Osteocyte (in vitro differentiated cells): Measurements from ENCODE around the gene RAC2. TPM values are rescaled to one million over a fixed set of nuclear protein-coding genes. Genes with fewer than 3 reads are reported as not detected.
"Not testable (repeated sequence)": the region's sequence is repeated elsewhere in the genome, so short reads cannot be mapped to it uniquely, and the experiment has no call there.

Source experiments
- DNase-seq: peaks from one replicate; pipeline ENCODE4 v3.0.0; 2021; ENCODE audit warnings: mixed read lengths; ENCODE audit not compliant: unreplicated experiment; ENCODE audit errors: extremely low spot score
- H3K27ac Mint-ChIP-seq: one replicate; pipeline ENCODE4 v1.8.0; 2021; ENCODE audit warnings: mild to moderate bottlenecking, mixed read lengths; ENCODE audit not compliant: unreplicated experiment
- H3K27me3 Mint-ChIP-seq: one replicate; pipeline ENCODE4 v1.8.0; 2021; ENCODE audit warnings: mixed read lengths; ENCODE audit not compliant: unreplicated experiment
- H3K36me3 Mint-ChIP-seq: one replicate; pipeline ENCODE4 v1.8.0; 2021; ENCODE audit warnings: mixed read lengths; ENCODE audit not compliant: unreplicated experiment
- H3K4me1 Mint-ChIP-seq: one replicate; pipeline ENCODE4 v1.8.0; 2021; ENCODE audit warnings: mixed read lengths; ENCODE audit not compliant: unreplicated experiment
- H3K4me3 Mint-ChIP-seq: one replicate; pipeline ENCODE4 v1.8.0; 2021; ENCODE audit warnings: mild to moderate bottlenecking, moderate library complexity, mixed read lengths; ENCODE audit not compliant: unreplicated experiment
- H3K9me3 Mint-ChIP-seq: one replicate; pipeline ENCODE4 v1.8.0; 2021; ENCODE audit warnings: mixed read lengths; ENCODE audit not compliant: unreplicated experiment
- total RNA-seq: library from RNA; stranded (reverse); gene quantifications from 2 replicates; pipeline ENCODE4 v1.2.1, GENCODE V29; 2021
- TF ChIP-seq, protein P1 (sequence below): fragments of 200-600 bp; sonication (generic); IDR thresholded peaks from 2 replicates; pipeline ENCODE4 v1.5.0; 2021; ENCODE audit warnings: antibody characterized with exemption, mild to moderate bottlenecking, moderate library complexity

RAC2 gene
- total RNA-seq, 1 donor from 2014 or later: not detected

DNA sequence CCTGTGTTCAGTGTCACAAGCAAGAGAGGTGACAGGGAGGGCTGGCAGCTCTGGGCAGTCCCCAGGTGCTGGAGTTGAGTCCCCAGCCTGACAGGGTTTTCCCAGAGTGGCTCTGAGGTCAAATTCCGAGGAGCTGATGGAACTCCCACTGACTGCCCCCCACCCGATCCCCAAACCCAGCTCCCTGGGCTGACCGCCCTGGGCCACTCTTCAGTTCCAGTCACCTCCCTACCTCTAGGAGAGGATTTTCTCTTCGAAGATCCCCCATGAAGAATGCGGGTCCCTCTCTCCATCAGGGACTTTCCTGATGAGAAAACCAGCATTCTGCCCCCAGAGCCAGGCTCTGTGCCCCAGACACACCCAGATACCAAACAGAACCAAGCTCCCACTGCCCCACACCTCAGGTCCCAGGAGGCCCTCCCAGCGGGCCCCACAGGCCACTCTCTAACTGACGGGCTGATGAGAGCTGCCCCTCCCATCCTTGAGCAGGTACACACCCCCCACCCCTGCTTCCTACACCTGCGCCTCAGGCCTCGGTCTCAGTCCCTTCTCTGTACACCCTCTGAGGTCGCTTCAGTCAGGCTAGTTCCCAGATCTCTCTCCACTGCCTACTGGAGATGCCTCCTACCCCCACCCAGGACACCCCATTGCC is 12.1 kb upstream of the RAC2 start:
- Mint-ChIP-seq H3K9me3 (no peaks in the 10 kb centered on the region), H3K27ac (no peak overlapping the region), H3K4me3 (no peak overlapping the region), H3K36me3 (no peaks in the 10 kb centered on the region), H3K4me1 (peaks cover 14% of the 10 kb centered on the region), H3K27me3 (peaks cover 45% of the 10 kb centered on the region)
- DNase-seq: no peak
- TF ChIP-seq, protein P1, sequence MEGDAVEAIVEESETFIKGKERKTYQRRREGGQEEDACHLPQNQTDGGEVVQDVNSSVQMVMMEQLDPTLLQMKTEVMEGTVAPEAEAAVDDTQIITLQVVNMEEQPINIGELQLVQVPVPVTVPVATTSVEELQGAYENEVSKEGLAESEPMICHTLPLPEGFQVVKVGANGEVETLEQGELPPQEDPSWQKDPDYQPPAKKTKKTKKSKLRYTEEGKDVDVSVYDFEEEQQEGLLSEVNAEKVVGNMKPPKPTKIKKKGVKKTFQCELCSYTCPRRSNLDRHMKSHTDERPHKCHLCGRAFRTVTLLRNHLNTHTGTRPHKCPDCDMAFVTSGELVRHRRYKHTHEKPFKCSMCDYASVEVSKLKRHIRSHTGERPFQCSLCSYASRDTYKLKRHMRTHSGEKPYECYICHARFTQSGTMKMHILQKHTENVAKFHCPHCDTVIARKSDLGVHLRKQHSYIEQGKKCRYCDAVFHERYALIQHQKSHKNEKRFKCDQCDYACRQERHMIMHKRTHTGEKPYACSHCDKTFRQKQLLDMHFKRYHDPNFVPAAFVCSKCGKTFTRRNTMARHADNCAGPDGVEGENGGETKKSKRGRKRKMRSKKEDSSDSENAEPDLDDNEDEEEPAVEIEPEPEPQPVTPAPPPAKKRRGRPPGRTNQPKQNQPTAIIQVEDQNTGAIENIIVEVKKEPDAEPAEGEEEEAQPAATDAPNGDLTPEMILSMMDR: no peak

DNA sequence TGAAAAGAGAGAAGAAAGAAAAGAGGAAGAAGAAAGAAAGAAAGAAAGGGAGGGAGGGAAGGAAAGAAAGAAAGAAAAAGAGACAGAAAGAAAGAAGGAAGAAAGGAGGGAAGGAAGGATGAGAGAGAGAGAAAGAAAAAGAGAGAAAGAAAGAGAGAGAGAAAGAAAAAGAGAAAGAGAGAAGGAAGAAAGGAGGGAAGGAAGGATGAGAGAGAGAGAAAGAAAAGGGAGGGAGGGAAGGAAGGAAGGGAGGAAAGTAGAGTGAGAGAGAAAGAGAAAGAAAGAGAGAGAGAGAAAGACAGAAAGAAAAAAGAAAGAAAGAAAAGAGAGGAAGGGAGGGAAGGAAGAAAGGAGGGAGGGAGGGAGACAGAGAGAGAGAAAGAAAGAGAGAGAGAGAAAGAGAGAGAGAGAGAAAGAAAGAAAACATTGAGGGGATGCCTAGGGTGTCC is 11.5 kb upstream of the RAC2 start:
- Mint-ChIP-seq H3K9me3 (no peaks in the 10 kb centered on the region), H3K4me1 (peaks cover 11% of the 10 kb centered on the region), H3K4me3 (no peak overlapping the region), H3K27ac (no peak overlapping the region), H3K36me3 (no peaks in the 10 kb centered on the region), H3K27me3 (peaks cover 44% of the 10 kb centered on the region)
- DNase-seq: no peak
- TF ChIP-seq, protein P1: no peak

DNA sequence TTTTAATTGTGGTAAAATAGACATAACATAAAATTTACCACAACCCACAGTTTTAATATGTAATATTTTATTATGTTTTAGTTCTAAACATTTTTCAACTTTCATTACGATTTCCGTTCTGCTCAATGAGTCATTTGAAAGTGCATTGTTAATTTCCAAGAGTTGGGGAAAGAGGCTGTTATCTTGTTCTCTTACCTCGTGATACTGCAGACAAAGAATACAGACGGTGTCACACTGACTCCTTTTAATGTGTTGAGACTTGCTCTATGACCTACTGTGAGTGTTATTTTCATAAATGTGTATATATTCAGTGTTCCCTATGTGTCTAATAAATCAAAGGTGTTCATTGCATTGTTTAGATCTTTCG is 10.8 kb upstream of the RAC2 start:
- Mint-ChIP-seq H3K36me3 (no peaks in the 10 kb centered on the region), H3K4me1 (peaks cover 11% of the 10 kb centered on the region), H3K27ac (no peak overlapping the region), H3K27me3 (peaks cover 50% of the 10 kb centered on the region), H3K4me3 (no peak overlapping the region), H3K9me3 (no peaks in the 10 kb centered on the region)
- TF ChIP-seq, protein P1: no peak
- no peak for DNase-seq

DNA sequence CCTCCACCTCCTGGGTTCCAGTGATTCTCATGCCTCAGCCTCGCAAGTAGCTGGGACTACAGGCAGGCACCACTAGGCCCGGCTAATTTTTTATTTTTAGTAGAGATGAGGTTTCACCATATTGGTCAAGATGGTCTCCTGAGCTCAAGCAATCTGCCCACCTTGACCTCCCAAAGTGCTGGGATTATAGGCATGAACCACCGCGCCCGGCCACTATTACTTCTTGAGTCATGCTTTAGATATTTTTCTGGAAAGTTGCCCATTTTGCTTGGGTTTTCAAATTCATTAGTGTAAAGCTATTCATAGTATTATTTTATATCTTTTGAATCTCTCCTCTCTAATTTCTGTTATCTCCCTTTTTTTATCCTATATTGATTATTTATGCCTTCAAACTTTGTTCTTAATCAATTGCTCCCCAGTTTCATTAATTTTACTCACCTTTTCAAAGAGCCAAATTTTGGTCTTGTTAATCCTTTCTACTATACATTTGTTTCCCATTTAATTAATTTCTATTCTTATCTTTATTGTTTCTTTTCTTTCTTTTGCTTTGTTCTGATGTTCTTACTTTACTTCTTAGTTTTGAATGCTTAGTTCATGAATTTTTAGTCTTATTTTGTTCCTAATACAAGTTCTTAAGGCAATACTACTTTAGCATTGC is 10.3 kb upstream of the RAC2 start:
- TF ChIP-seq, protein P1: no peak
- peaks cover 6% of the 10 kb centered on the region for H3K4me1 Mint-ChIP-seq

DNA sequence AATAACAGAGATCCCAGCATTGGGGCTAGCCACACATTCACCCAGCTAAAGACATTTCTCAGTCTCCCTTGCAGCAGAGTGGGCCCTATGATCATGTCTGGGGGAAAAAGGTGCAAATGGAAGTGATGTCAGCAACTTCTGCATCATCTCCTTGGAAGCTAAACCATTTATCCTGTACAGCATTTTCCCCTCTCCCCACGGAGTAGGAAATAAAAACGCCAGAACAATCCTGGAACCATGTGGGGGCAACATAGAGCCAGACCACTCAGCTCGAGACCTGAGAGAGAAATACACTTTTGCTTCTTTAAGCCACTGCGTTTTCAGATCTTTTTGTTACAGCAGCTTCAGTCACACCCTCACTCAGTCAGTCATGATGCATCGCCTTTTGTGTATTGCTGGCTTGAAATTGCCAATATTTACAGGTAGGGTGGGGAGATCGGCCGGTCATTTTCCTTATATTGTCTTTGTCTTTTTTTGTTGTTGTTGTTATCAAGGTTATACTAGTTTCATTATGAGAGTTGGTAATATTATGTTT is 9.1 kb upstream of the RAC2 start:
- no peak for DNase-seq
- Mint-ChIP-seq H3K27ac (no peak overlapping the region), H3K4me1 (peaks cover 4% of the 10 kb centered on the region), H3K27me3 (peaks cover 52% of the 10 kb centered on the region), H3K9me3 (no peaks in the 10 kb centered on the region), H3K36me3 (no peaks in the 10 kb centered on the region), H3K4me3 (no peak overlapping the region)
- TF ChIP-seq, protein P1: no peak

More for the DNA sequence above, 10.3 kb upstream of the RAC2 start:
- Mint-ChIP-seq H3K9me3 (no peaks in the 10 kb centered on the region), H3K27me3 (peaks cover 52% of the 10 kb centered on the region), H3K4me3 (no peak overlapping the region), H3K36me3 (no peaks in the 10 kb centered on the region), H3K27ac (no peak overlapping the region)
- no peak for DNase-seq

DNA sequence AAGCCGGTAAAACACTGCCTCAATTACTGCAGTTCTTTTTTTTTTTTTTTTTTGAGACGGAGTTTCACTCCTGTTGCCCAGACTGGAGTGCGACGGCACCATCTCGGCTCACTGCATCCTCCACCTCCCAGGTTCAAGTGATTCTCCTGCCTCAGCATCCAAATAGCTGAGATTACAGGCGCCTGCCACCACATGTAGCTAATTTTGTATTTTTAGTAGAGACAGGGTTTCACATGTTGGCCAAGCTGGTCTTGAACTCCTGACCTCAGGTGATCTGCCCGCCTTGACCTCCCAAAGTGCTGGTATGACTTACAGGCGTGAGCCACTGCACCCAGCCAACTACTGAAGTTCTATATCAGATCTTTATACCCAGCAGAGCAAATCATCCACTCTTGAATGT is 7.8 kb upstream of the RAC2 start:
- not testable (repeated sequence) for DNase-seq, H3K4me3 Mint-ChIP-seq, H3K9me3 Mint-ChIP-seq, H3K27ac Mint-ChIP-seq, H3K36me3 Mint-ChIP-seq, H3K4me1 Mint-ChIP-seq
- H3K27me3 Mint-ChIP-seq: peaks cover 48% of the 10 kb centered on the region
